IPS-18c (cell line): Measurements from ENCODE around the gene C16orf95.
"Not testable (repeated sequence)": the region's sequence is repeated elsewhere in the genome, so short reads cannot be mapped to it uniquely, and the experiment has no call there.

Experiments
- H3K4me3 ChIP-seq: 2 replicates; pipeline ENCODE4 v1.7.0; 2013; ENCODE audit warnings: low read depth, mild to moderate bottlenecking, low read length, moderate library complexity; ENCODE audit not compliant: insufficient read depth
- H3K9me3 ChIP-seq: one replicate; pipeline ENCODE4 v1.6.1; 2013; ENCODE audit warnings: mild to moderate bottlenecking, low read length, moderate library complexity; ENCODE audit not compliant: control insufficient read depth, insufficient read depth

The C16orf95 gene

DNA sequence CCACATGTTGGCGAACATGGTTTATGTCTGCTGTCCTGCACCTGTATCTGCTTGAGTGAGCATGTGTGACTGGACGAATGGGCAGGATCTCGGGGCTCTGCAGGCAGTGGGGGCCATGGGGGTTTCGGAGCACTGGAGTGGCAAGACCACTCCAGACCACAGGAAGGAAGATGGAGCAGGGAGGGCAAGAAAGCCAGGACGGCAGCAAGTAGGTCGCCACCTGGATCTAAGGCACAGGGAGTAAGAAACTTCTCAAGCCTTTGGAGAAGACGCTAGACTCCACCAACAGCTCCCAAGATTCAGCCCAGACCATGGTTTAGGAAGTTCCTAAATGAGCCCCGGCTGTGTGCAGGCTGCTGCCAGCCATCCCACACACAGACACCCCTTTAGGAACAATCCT, 32.8 kb upstream of the C16orf95 start:
- H3K9me3 ChIP-seq = no peaks in the 10 kb centered on the region
- no peak overlapping the region for H3K4me3 ChIP-seq

DNA sequence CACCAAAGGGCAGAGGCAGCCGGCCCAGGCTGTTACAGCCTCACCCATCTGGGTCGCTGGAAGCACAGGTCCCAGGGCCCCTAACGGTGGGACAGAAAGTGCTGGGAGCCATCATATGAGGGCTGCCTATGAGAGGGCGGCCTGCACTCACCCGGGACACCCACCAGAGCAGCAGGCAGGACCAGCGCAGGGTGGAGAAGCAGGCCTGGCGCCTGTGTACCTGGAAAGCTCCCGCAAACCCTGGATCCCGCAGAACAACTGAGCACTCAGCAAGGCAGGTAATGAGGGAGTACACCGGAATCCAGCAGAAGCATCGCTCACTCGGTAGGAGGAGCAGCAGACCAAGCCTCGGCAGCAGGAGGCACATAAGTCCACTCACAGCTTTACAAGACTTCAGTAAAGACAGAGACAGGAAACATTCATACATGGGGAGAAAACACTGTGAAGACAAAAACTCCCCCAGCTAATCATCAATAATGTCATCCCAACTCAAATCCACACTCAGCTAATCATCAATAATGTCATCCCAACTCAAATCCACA, 31.5 kb upstream of the C16orf95 start:
- Histone ChIP-seq H3K4me3 (no peak overlapping the region), H3K9me3 (no peaks in the 10 kb centered on the region)

DNA sequence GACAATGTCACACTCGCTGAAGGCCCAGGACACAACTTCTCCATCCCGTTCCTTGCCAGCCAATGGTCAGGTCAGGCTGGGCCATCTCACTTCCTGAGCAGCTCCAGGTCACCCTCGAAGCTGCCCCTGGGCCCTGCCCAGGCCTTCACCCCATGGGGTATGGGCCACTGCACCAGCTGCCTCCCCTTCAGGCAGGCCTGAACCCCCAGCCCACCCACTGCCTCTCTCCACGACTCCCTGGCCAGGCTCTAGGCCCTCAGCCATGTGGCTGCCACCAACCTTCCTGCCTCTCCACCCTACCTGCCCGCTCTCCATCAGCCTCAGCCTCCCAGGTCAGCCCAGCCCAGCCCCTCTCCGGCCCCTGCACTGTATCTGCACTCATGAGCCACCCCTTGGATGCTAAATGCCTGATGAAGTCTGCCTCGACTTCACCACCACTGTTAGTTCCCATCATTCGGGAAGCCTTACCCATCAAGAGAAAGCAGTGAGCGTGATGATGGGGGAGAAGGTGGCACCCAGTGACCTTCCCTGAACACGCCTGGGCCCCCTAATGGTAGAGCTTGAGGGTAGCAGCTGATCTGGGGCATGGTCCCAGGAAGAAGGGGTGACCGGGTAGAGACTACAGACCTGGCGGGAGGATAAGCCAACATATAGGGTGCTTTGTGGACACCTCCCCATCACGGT, 30.9 kb upstream of the C16orf95 start:
- H3K9me3 ChIP-seq = no peaks in the 10 kb centered on the region

DNA sequence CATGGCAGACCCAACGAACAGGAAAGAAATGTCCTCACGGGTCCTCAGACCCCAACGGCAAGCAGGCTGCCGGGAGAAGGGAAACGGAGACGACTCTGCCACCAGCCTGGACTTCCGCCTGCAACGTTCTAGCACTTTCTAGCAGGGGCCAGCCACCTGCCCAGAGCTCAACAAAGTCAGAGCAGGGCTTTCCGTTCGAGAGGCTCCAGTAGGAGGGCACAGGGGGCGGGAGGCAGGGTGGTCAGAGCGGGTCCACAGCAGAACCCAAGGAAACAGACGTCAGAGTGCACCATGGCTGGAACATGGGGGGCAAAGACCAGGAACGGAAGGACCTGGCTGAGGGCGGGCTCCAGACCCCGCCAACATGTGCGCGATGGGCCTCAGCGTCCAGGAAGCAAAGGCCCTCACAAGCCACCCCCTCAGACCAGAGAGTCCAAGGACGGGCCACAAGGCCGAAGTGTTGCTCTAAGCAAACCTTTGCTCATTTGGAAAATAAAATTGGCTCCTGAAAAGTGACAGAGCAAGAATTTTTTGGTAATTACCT, 29.4 kb upstream of the C16orf95 start:
- no peak overlapping the region for H3K4me3 ChIP-seq
- no peaks in the 10 kb centered on the region for H3K9me3 ChIP-seq

More for the DNA sequence above, 30.9 kb upstream of the C16orf95 start:
- no peak overlapping the region for H3K4me3 ChIP-seq

DNA sequence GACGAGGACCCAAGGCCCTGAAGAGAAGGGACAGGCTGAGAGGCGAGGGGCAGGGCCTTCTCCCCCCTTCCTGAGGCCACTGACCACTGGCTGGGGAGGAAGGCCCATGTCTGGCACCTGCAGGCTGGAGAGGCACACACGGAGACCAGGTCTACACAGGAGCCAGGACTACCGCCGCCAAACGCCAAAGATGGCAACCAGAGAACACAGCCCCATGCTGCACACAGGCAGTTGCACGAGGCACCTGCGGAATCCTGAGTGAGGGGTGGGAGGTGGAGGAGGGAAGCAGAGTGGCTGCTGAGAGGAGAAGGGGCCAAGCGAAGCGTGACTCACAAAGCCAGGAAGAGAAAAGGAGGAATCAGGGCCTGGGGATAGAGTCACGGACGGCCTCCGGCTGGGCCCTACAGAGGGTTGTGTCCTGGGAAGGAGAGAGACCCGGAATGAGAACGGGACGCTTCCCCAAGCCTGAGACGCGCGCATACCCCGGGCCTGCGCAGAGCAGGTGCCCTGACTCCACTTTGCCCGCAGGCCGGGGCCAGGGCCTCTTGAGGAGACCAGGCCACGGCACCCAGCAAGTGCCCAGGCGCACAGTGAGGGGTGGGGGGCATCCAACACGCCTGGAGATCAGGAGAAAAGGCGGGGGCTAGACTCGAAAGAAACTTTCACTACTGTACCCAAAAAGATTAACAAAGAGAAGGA, 28.7 kb upstream of the C16orf95 start:
- Histone ChIP-seq H3K4me3 (no peak overlapping the region; the same call in 1 of the 2 replicates), H3K9me3 (no peaks in the 10 kb centered on the region)

DNA sequence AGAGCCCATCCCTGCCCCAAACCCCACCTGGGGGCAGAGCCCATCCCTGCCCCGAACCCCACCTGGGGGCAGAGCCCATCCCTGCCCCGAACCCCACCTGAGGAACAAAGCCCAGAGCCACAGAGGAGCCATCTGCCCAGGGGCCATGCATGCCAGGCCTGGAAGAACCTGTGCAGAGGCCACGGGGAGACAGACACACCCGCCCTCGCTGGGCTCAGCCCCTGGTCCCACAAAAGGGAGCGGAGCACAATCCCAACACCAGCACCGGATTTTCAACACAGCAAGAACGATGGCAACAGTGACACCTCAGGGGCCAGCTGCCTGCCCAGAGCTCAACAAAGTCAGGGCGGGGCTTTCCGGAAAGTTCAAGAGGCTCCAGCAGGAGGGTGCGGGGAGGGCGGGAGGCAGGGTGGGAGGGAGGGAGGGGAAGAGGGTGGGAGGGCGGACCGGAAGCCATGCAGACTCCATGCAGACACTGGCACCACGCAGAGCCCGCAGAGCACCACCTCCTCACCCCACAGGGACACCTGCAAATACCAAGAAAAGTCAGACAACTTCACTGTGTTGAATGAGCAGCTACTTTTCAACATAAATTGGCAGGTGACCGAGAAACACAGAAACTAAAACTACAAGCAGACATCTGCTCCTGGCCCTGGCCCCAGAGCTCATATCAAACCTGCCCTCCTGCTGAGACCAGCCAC, 27.9 kb upstream of the C16orf95 start:
- Histone ChIP-seq H3K9me3 (no peaks in the 10 kb centered on the region), H3K4me3 (no peak overlapping the region)

DNA sequence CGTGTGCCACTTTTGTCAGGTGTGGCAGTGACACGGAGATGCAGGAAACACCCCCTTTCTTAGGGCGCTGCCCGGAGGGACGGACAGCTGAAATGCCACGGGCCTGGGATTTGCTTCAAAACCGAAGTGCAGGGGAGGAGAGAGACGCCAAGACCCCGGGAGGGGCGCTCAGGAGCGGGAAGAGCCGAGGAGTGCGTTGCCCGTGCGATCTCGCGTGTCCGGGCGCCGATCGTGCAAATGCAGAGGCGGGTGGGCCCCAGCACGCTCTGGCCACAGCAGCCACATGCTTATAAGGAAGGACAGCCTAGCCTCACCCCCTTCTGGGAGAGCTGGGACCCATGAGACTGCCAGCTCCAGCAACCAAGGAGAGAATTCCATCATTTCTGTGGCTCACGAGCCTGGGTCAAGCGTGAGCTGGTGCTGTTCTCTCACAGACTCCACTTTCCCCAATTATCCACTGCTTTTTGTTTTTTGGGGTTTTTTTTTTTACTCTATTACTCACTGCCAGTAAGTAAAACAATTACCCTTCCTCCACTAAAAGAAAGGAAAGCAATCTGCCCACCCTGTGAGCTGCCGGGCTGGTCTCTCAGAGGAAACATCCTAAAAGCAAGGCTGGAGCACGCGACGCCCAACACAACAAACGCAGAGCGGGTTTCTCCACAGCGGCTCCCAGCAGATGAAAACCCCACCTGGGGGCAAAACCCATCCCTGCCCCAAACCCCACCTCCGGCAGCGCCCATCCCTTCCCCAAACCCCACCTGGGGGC, 27.2 kb upstream of the C16orf95 start:
- H3K4me3 ChIP-seq = no peak overlapping the region
- no peaks in the 10 kb centered on the region for H3K9me3 ChIP-seq

DNA sequence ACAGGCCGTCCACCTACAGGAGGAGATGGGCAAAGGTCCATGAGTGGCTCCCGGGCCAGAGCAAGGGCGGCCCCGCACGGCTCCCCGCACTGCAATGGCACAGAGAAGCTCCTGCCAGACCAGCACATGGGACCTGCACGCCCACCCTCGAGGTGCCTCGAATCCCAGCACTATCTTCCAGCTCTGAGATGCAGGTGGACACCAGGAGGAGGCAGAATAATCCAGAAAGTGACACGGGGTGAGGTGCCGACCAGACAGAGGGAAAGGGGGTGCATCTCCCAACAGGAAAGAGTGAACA, 26.5 kb upstream of the C16orf95 start:
- Histone ChIP-seq H3K4me3 (no peak overlapping the region), H3K9me3 (no peaks in the 10 kb centered on the region)

DNA sequence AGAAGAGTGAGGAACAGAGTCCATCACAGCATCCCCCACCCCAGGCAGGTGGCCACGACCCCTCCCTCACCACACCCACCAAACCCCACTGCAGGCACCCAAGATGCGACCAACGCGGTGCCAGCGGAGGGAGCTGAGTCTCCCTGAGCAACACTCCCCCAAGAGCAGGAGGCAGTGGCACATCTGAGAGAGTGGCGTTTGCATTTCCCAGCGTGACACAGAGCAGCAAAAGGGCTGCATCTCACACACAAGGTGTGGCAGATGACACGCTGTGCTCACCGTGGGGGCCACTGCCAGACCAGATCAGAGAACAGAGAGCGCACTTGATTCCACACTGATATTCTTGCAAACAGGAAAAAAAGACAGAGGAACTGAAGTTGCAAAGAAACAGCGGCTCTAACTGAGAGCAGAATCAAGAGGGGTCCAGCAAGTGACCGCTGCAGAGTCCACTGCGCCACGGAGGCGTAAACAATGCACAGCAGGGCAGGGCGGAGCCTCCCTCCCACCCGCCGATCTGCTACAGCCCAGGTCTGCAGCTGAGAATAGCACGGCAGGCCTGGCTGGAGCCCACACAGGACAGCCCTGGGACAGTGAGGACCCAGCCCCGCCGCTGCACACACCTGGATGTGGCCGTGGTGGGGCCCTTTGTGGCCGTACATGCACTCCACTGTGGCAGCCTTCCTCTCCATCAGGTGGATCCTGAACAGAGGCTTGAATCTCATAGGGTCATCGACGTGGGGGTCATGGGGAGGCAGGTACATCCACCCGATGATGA, 26.0 kb upstream of the C16orf95 start:
- no peaks in the 10 kb centered on the region for H3K9me3 ChIP-seq
- H3K4me3 ChIP-seq = no peak overlapping the region

DNA sequence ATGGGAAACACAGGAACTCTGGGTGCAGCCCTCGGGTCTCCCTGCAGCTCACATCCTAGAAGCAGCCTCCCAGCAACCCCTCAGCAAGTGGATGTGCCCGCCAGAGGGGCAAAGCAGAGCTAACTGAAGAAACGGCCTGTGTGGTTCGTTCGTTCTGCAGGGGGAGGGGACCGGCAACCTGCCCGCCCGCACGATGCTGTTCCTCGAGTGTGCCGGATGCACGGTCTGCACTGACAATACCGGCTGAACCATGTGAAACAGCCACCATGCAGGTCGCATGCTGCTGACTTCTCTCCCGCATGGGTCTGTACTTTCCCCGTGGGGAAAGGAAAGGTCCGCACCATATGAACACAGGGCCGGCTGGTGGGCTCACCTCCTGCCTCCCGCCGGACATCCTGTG, 25.3 kb upstream of the C16orf95 start:
- Histone ChIP-seq H3K9me3 (no peaks in the 10 kb centered on the region), H3K4me3 (no peak overlapping the region)

DNA sequence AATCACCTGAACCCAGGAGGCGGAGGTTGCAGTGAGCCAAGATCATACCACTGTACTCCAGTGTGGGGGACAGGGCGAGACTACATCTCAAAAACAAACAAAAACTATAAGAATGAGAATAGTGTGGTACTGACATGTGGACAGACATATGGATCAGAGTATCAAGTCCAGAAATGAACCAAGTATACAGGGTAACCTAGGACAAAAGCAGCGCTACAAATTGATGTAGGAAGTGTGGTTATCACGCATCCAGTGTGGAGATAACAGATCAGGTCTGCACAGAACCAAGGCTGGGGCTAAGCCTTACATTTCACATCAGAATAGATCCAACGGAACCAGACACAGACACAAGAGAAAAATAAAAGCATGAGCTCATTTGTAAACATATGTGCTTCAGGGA, 23.0 kb upstream of the C16orf95 start:
- no peaks in the 10 kb centered on the region for H3K9me3 ChIP-seq
- H3K4me3 ChIP-seq = no peak overlapping the region

DNA sequence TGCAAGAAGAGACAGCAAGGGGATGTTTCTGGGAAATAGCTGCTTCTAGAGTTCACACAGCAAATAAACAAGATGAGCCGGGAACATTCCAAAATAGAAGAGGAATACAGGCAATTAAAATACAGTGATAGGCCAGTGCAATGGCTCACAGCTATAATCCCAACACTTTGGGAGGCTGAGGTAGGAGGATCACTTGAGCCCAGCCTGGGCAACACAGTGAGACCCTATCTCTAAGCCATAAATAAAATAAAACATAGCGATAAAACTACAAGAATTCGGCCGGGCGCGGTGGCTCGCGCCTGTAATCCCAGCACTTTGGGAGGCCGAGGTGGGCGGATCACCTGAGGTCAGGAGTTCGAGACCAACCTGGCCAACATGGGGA, 22.5 kb upstream of the C16orf95 start:
- H3K4me3 ChIP-seq, H3K9me3 ChIP-seq: not testable (repeated sequence)

DNA sequence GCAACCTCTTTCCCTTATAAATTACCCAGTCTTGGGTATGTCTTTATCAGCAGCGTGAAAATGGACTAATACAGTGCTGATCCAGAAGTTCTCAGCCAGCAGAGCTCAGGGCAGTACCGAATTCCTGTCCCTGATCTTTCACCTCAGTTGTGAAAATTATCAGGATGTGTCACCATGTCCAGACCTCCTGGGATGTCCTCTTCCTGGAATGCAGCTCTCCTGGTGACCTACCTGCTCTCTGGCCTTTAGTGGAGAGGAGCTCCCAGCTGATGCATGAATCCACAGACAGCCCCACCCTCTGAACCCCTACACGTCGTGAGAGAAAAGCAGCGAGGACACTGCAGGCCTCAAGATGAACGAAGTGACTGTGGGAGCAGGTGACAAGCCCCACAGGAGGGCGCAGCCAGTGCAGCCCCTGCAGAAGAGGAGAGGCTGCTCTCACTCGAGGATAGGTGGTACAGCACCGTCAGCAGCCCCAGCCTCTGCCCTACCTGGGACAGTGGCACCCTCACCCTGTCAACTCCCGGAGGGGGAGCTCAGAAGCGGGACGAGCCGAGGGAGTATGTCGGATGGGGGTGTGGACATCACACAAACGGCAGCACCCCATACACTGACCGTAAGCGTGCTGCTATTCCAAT, 22.0 kb upstream of the C16orf95 start:
- Histone ChIP-seq H3K9me3 (no peaks in the 10 kb centered on the region), H3K4me3 (no peak overlapping the region)

DNA sequence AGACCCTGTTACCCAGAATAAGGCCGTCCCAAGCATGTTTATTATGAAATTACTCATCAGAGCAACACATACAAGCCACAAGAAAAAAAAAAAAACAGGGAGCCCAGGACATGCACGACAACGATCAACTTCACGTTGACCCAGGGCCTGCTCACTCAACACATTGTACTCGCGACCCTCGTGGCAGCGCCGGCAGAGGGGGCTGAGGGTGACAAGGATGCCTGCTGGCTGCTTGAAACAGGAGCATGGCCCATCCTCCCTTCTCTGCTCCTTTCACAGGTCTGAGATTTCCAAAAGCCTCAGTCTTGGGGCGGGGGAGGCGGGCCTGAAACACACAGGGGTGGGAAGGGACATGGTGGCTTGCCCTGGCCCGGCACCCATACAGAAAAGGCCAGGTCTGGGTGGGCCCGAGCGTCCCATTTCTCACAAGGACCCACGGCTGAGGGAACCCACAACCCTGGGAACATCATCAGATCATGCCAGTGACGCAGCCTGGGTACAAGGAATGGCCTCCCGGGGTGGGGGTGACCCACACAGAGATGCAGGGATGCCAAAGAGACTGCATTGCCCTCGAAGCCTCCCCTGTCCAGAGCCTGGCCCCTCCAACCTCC, 21.1 kb upstream of the C16orf95 start:
- Histone ChIP-seq H3K4me3 (no peak overlapping the region), H3K9me3 (no peaks in the 10 kb centered on the region)

DNA sequence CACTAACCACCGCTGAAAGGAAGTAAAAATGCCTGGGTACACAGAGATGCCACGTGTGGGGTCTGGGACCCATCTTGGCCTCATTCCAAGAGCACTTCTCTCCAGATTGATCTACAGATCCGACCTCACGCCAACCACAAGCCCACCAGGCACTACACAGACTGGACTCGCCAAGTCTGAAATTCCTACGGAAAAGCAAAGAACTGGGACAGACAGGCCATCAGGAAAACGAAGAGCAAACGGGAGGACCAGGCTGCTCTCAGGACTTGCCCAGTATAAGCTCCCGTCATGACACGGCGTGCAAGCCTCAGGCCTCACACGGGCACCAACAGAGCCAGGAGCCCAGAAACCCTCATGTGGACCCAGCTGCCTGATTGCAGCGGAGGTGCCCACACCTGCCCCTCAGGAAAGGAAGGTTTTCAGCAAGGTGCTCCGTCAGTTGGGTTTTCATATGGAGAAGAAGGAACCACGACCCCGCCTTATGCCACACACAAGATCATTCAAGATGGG, 20.1 kb upstream of the C16orf95 start:
- Histone ChIP-seq H3K9me3 (no peaks in the 10 kb centered on the region), H3K4me3 (no peak overlapping the region)
